ENCODE results near the gene ASCC3.

ASCC3 gene

DNA sequence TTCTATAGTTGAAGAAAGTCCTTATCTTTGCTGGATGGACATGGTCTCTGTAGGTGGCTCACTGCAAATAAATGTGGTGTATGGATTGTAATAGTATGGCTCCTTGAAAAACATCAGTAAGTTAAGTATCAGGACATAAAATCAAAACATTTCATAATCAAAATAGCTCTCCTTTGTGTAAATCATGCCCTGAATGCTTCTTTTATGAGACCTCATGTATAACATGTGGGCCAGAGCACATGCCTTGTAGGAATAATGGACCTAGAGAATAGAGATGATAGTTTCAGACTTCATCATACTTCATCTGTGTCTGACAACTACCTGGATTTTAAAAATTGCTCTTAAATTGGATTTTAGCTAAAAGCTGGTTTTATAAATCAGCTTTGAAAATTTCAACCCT lies 159.9 kb downstream of the ASCC3 start:
- no peak for FAIRE-seq

DNA sequence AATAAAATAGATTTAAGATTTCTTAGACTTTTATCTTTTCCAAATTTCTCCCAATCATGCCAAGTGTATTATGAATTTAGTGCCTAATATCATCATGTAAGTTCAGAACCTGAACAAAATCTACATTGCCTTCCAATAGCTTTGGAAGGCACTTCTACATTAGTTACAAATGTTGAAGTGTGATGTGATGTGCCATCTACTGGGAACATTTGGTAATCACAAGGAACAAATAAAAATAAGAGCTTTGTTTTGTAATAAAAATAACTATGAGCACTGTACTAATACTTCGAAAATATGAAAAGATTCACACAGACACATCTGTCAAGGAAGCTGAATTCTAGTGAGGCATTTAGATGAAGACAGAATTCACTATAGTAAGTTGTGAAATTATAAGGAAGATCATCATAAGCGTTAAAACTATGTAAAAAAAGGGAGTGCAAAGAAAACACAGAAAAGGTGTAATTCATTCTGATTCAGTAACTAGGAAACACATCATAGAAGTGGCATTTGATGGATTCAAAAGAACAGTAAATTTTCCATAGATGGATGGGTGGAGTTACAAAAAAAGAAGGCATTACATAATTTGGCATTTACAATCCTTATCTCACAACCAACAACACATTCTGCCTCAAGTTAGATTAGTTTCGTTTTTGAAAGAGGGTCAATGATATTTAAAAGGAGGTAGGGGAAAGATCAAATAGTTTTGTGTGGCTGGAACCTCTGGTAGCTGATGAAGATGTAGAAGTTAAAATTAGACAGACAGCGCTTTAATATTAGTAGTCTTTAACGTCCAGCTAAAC lies 161.0 kb downstream of the ASCC3 start:
- FAIRE-seq: peak; percentile 92

DNA sequence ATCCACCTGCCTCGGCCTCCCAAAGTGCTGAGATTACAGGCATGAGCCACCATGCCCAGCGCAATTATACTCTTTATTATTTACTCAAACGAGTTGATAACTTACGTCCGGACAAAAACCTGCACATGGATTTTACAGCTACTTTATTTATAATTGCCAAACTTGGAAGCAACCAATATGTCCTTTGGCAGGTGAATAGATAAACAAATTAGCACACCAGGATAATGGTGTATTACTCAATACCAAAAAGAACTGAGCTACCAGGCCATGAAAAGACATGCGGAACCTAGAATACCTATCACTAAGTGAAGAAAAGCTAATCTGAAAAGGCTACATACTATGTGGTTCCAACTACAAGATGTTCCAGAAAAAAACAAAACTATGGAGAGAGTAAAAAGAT lies 168.1 kb downstream of the ASCC3 start:
- FAIRE-seq: no peak

DNA sequence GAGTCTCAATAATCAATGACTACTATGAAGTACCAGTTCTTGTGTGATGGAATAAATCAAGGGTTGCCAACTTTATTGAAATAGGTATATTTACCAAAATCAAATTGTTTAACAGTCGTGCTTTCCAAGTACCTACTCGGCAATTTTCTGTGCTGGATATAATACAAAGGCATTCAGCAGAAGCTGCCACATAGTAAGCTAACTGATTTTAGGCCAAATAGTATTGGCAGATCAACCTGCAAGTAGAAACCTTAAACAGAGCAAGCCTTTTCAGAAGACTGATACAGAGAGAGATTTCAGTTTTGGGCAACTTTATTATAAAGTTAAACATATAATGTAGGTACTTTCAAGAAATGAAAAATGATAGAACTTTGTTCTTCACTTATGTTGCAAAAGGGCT lies 174.6 kb downstream of the ASCC3 start:
- FAIRE-seq: no peak

DNA sequence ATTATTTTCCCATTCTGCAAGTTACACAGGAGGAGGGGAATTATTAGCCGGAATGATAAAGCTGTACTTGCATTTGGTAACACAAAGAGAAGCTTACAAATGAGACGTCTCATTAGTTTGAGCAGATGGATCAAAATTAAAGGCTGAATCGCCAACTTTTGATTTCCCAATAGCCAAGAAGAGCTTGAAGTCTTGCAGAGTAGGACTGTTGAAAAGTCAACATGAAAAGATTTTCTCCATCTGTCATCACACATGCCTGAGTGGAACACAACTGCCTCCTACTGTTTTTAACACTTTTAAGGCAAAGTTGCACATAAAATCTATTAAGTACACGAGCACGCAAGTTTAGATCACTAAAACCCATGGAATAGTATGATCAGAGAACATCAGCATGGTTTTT lies 176.2 kb downstream of the ASCC3 start:
- FAIRE-seq: no peak

DNA sequence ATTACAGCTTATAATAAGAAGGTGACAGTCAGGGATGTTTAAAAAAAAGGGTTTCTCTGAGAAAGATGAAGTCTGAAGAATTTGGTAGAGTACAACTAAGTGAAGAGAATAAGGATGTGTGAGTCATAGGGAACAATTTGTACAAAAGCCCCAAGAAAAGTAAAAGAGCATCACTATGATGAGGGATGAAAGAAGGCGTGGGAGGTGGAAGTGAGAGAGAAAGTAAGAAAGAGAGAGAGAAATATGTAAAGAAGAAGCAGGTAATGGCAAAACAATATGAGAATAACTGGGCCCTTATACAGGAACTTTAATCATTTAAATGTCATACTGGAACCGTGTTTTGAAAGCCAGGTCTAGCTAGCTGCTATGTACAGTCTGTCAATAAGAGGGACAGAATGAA lies 179.4 kb downstream of the ASCC3 start:
- FAIRE-seq: no peak

DNA sequence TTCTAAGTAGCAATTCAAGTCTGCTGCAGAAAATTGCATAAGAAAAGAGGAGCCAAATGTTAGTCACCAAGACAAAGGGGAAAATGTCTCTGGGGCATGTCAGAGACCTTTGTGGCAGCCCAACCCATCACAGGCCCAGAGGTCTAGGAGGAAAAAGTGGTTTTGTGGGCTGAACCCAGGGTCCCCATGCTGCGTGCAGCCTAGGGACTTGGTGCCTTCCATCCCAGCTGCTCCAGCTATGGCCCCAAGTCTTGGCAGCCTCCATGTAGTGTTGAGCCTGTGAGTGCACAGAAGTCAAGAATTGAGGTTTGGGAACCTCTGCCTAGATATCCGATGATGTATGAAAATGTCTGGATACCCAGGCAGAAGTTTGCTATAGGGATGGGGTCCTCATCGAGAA lies 181.1 kb downstream of the ASCC3 start:
- FAIRE-seq: no peak

DNA sequence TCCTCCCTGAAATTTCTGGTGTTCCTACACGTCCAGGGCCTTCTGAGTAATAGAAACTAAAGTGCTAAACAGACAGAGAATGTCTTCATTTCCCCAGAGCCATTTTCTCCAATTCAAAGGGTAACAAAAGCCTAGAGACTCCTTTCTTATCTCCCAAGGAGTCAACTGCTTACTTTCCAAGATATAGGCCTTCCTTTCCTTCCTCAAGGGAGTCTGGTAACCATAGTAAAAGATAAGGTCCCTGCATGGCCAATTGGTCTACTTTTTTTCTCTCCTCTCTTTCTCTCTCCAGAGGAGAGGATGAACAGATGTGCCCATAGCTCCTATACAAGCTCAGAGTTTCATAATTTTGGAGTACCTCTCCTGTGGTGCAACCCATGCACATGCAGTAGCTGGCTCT lies 185.7 kb downstream of the ASCC3 start:
- no peak for FAIRE-seq

DNA sequence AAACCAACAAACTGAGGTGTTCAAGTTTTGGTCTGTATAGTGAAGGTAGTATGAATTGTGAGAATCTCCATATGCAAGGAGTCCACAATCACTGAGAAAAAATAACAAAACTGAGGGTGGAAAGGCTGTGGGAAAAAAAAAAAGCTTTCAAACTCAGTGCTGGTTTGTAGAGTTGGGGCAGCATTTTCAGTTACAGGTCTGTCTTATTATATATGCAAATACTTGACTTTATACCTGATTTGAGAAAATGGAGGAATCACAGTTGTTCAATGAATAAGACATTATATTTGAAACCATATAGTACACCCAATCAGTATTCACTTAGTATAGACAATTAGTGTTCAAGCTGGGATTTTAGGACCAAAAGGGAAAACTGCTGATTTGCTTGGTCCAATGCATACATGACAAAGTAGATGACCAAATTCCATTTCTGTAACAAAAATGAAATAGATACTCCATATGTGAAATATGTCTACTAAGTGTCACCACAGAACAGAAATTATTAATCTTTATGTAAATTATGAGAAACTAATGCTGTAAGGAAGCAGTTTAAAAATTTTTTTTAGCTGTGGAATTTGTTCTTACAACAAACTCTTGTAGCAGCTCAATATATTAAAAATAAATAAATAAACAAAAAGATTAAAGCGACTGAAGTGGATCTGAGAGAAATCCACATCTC lies 187.7 kb downstream of the ASCC3 start:
- no peak for FAIRE-seq

DNA sequence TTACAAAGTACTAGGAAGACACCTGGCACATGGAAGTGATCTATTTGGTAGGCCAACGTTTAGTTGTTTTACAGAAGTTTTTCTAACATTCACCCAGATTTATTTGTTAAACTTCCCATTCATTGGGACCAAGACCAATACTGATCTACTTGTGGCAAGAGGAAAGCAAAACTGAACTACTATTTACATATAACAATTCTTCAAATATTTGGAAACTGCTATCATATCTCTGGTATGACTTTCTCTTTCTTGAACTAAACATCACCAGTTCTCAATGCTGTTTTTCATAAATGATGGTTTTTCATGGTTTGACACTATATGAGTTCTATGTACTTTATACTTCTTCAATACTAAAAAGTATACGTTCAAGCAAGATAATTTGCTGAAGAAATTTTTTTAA lies 189.2 kb downstream of the ASCC3 start:
- no peak for FAIRE-seq

DNA sequence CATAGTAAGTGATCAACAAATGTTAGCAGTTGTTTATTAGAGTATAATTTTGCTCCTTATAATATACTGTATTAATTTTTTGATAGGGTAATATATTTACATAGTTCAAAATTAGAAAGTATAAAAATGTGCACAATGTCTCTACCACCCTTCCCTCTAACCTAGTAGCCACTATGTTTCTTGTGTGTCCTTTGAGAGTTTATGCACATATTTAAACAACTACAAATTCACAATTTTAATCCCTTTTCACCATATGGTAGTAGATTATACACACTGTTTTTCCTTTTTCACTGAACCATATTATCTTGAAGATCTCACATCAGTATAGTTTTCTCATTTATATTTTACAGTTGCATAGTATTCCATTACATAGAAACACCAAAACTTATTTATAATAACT lies 194.9 kb downstream of the ASCC3 start:
- FAIRE-seq: no peak

DNA sequence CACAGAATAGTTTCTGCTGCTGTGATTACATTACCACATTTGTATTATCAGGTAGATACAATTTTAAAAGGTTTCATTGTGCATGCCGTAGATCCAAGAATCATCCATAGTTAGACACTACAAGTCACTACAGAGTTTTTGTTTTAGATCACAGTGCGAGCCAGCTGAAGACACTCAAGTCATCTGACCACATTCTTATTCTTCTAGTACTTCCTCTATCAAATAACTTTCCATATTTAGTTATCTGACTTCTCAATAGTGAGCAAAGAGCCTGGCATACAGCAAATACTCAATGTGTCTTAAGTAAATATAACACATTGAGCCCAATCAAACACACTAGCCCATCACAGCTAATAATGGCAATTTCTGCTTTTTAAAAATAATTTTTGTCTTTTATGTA lies 195.4 kb downstream of the ASCC3 start:
- FAIRE-seq: no peak

DNA sequence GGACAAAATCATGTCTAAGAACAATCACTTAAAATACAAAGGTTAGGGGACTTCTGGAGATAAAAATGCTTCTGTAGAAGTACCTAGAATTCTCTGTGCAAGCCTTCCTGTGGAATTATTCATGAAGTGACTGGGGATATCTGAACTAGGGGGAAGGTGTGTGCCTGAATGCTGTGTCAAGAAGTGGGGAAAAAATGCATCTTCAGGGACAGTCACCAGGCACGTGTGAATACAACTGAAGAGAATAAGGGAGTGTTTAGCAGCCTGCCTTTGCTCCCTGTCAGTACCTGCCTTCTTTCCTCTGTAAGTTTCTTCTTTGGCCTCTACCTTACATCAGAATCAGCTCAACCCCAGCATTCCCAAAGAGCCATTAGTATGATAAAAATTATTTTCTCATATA lies 201.0 kb downstream of the ASCC3 start:
- FAIRE-seq: no peak

DNA sequence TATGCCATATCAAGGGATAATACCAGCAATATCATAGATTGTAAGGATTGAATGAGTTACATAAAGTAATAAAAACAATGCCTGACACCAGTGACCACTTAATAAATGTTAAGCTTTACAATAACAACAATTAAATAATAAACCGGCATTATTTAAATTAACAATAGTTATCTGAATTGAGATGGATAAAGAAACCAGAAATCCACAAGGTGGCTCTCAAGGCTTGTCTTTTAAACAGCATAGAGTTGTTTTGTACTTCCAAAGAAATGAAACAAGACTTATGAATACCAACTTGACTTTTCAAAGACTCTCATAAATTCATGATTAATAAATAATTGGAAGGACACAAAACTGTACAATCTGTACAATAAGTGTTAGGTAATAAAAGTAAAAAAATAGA lies 203.1 kb downstream of the ASCC3 start:
- FAIRE-seq: no peak

DNA sequence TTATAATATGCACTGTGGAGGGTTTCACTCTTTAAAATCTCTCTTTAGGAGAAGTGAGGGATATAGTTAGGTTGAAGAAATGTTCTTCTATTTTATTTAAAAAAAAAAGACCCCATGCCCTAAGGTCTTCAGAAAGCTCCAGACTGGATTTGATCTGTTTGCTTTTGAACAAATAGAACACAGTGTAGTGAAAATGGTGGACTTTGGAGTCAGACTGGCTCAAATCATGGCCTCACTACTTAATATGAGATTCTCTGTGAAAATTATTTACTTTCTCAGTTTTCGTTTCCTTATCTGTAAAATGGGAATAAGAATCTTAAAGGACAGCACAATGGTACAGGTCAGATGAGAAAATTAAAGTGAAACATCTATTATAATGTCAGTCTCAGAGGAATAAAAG lies 203.9 kb downstream of the ASCC3 start:
- no peak for FAIRE-seq

DNA sequence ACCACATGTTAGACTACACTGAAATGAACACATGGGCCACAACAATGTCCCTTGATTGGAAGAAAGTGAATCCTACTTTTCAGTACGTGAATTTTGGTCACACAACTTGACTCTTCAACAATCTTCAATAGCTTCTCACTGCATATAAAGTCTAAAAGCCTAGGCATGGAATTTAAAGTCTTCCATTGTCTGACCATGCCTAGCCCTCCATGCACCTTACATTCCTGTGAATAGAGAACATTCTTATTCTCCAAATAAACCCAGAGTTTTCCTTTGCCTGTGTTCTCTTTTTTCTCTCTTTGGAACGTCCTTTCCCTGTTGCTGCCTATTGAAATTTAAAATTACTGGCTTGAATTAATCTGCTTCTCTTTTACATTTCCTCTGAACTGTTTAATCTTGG lies 207.5 kb downstream of the ASCC3 start:
- FAIRE-seq: no peak

DNA sequence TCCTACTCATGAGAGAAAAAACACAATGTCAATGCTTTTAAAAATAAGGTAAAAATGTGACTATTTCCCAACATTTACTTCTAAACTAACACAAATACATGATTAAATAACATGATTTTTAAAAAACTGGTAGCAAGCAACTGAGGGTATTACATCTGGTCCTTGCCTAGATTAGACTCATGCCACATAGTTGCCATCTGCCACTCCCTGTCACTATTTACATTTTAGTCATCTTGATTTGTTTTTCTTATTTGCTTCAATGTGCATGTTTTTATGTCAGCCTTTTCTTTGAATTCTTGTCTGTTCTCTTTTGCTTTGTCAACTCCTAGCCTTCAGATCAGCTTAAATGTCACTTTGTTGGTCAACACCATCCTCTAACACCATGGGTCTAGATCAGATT lies 209.4 kb downstream of the ASCC3 start:
- FAIRE-seq: no peak

DNA sequence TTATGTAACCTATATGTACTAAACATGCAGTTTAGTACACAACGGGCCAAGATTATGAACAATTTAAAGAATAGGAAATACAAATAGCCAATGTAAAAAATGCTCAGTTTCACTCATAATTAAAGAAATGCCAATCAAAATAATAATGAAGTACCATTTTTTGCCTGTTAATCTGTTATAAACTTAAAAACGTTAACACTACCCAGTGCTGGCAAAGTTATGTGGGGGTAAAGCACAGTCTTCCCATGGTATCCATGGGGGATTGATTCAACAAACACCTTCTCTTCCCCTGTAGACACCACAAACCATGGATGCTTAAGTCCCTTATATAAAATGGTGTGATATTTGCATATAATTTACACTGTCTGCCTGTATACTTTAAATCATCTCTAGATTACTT lies 211.1 kb downstream of the ASCC3 start:
- FAIRE-seq: no peak

DNA sequence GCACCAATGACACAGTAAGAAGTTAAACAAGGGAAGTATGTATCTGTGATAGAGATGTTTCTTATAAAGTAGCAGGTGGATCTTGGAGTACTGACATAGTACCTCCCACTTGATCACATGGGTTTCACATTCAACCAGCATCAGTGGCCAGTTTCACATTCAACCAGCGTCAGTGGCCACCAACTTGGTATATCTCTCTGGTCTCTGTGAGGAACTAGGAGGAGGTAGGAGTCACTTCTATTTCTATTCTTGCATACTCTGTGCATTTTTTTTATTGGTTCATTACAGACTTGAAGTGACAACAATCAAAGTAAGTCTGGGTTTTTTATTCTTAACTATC lies 216.1 kb downstream of the ASCC3 start:
- FAIRE-seq: no peak

DNA sequence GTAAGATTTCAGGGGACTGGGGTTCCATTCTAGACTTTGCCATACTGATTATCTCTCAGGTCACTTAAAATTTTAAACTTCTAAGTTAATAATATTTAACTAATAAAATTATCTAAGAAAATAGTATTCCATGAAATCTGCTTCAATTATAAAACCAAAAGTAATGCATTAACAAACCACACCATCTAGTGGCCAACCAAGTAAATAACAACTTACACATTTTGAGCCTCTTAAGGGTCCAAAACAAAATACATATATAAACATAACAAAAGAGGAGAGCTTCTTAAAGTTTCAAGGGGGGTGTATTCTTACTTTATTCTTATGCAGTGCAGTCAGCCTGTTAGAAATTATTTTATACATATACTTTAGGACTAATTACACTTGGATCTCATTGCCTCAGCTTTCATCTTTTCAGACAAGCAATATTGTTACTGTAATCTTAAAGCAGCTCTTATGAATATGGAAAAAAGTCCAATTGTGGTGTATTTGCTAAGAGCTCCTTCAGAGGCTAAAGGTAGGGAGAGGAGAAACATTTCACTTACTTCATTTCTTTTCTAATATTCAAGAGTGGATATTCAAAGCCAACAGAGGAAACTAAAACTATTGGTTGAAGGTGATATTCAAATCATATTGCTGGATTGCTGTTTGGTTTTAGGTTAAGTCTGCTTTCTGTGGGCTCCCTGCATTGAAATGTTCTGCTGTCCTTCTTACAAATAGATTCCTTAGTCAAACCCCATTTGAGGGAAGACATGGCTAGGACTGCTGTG lies 216.7 kb downstream of the ASCC3 start:
- peak; percentile 91 for FAIRE-seq

DNA sequence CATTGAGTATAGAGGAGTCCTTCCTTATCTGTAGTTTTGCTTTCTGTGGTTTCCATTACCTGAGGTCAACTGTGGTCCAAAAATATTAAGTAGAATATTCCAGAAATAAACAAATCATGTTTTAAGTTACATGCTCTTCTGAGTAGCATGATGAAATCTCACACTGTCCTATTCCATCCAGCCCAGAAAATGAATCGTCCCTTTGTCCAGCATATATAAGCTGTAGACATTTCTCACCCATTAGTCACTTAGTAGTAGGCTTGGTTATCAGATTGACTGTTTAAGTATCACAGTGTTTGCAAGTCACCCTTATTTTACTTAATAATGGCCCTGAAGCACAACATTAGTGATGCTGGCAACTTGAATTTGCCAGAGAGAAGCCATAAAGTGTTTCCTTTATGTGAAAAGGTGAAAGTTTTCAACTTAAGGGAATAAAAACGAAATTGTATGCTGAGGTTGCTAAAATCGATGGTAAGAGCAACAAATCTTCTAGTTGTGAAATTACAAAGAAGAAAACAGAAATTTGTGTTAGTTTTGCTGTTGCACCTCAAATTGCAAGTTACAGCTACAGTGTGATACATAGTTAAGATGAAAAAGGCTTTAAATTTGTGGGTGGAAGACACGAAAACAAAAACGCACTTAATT lies 217.8 kb downstream of the ASCC3 start:
- no peak for FAIRE-seq

DNA sequence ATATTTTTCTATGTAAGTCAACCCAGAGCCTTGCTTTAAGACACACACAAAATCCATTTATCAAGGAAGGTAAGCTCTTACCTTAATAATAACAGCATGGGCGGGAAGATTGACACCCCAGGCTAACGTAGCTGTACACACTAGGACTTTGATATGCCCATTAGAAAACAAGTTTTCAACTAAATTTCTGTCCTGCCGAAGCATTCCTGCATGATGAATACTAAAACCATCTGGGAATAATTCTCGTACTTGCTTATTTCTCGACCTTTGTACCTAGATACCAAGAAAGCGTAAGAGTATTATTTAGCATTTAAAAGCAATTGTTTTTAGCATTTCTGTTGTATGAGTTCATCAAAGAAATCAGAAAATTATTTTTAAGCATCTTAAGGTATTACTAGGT lies 218.9 kb downstream of the ASCC3 start:
- no peak for FAIRE-seq

DNA sequence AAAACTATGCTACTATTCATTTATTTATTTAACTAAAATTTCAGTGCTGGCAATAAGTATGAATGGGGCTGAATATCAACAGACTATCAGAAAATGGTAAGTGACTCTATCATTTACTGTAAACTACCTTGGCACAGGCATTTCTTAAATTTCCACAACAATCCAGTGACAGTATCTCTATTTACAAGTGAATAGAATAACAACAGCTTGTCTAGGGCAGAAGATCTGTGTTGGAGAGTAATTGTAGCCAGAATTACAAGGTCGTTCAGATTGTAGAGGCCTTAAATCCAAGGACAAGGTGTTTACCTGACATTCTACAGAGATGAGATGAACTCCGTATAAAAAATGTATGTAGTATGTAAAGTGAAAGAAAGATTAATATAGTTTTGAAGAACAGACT lies 222.6 kb downstream of the ASCC3 start:
- no peak for FAIRE-seq

Measured in TTC549 (cell line).